ENCODE measurements around the gene KCND1. TPM values are rescaled to one million over a fixed set of nuclear protein-coding genes. Genes with fewer than 3 reads are reported as not detected.

KCND1 gene
- total RNA-seq, 3 donors from 2014 or later, result 0.66 to 1.2 (median 0.96) TPM

GRCh38 chrX:48968377-48968776, 3.3 kb downstream of the KCND1 start:
- H3K4me1 ChIP-seq, result no peaks in the 10 kb centered on the region
- intact Hi-C loops (cut with DNase I; ENCODE audit: low total_unique reads), result no loop called here
- H3K4me3 ChIP-seq, result no peak overlapping the region
- H3K27ac ChIP-seq, result no peak overlapping the region
- H3K27me3 ChIP-seq, result peaks cover 0 to 45% of the 10 kb centered on the region in 2 donors
- H3K9me3 ChIP-seq, result no peaks in the 10 kb centered on the region
- H3K36me3 ChIP-seq, result no peaks in the 10 kb centered on the region
- TF ChIP-seq POLR2AphosphoS5 (IDR thresholded peaks at IDR 0.05) (no peak), CTCF (IDR thresholded peaks at IDR 0.05) (no peak), POLR2A (IDR thresholded peaks at IDR 0.05) (no peak)
- DNase-seq (ENCODE audit: low spot score in 2 of 2), result no peak

- H3K4me1 ChIP-seq, result no peaks in the 10 kb centered on the region
- intact Hi-C loops (cut with DNase I; ENCODE audit: low total_unique reads), result no loop called here
- H3K36me3 ChIP-seq, result no peaks in the 10 kb centered on the region
- TF ChIP-seq CTCF (IDR thresholded peaks at IDR 0.05), result no peak
- TF ChIP-seq POLR2AphosphoS5 (IDR thresholded peaks at IDR 0.05), result no peak
- TF ChIP-seq POLR2A (IDR thresholded peaks at IDR 0.05), result no peak
- H3K27me3 ChIP-seq, result peaks cover 0 to 37% of the 10 kb centered on the region in 2 donors
- H3K27ac ChIP-seq, result no peak overlapping the region
- no peaks in the 10 kb centered on the region for H3K9me3 ChIP-seq
- no peak for DNase-seq (ENCODE audit: low spot score in 2 of 2)
- no peak overlapping the region for H3K4me3 ChIP-seq
Observed at GRCh38 chrX:48966796-48967579, 4.7 kb downstream of the KCND1 start.

GRCh38 chrX:48965959-48966358, 5.7 kb downstream of the KCND1 start:
- no peak overlapping the region for H3K4me3 ChIP-seq
- no peaks in the 10 kb centered on the region for H3K9me3 ChIP-seq
- H3K4me1 ChIP-seq, result no peaks in the 10 kb centered on the region
- TF ChIP-seq POLR2AphosphoS5 (IDR thresholded peaks at IDR 0.05) (no peak), CTCF (IDR thresholded peaks at IDR 0.05) (no peak), POLR2A (IDR thresholded peaks at IDR 0.05) (no peak)
- intact Hi-C loops (cut with DNase I; ENCODE audit: low total_unique reads), result no loop called here
- peaks cover 0 to 36% of the 10 kb centered on the region in 2 donors for H3K27me3 ChIP-seq
- no peak overlapping the region for H3K27ac ChIP-seq
- H3K36me3 ChIP-seq, result no peaks in the 10 kb centered on the region
- DNase-seq (ENCODE audit: low spot score in 2 of 2), result no peak

GRCh38 chrX:48961585-48962091, 10.0 kb downstream of the KCND1 start:
- no peak overlapping the region for H3K27ac ChIP-seq
- no peak for DNase-seq (ENCODE audit: low spot score in 2 of 2)

GRCh38 chrX:48960291-48960690, 11.4 kb downstream of the KCND1 start:
- H3K27ac ChIP-seq, result no peak overlapping the region
- no peak for DNase-seq (ENCODE audit: low spot score in 2 of 2)
- H3K4me1 ChIP-seq, result no peaks in the 10 kb centered on the region
- H3K36me3 ChIP-seq, result no peaks in the 10 kb centered on the region
- H3K4me3 ChIP-seq, result no peak overlapping the region
- H3K9me3 ChIP-seq, result no peaks in the 10 kb centered on the region
- TF ChIP-seq POLR2AphosphoS5 (IDR thresholded peaks at IDR 0.05) (no peak), CTCF (IDR thresholded peaks at IDR 0.05) (no peak), POLR2A (IDR thresholded peaks at IDR 0.05) (no peak)
- H3K27me3 ChIP-seq, result peaks cover 0 to 28% of the 10 kb centered on the region in 2 donors
- intact Hi-C loops (cut with DNase I; ENCODE audit: low total_unique reads), result no loop called here

More at GRCh38 chrX:48961585-48962091, 10.0 kb downstream of the KCND1 start:
- Histone ChIP-seq H3K36me3 (no peaks in the 10 kb centered on the region), H3K27me3 (peaks cover 0 to 28% of the 10 kb centered on the region in 2 donors), H3K9me3 (no peaks in the 10 kb centered on the region), H3K4me3 (no peak overlapping the region), H3K4me1 (no peaks in the 10 kb centered on the region)
- intact Hi-C loops (cut with DNase I; ENCODE audit: low total_unique reads), result no loop called here
- TF ChIP-seq POLR2AphosphoS5 (IDR thresholded peaks at IDR 0.05) (no peak), POLR2A (IDR thresholded peaks at IDR 0.05) (no peak)

Data from breast epithelium (tissue), 4 donors.